Astrocyte (in vitro differentiated cells and primary cell): ENCODE data around the gene SMCO3.

ENCODE experiments used
- EZH2 ChIP-seq: IDR thresholded peaks from 2 replicates; pipeline ENCODE4 v1.6.1; 2012; ENCODE audit warnings: mild to moderate bottlenecking, low read length, inconsistent platforms; ENCODE audit not compliant: insufficient read depth
- TF ChIP-seq, protein P1 (sequence below): IDR thresholded peaks from 2 replicates; pipeline ENCODE4 v1.5.1; 2011; ENCODE audit warnings: low read depth, mild to moderate bottlenecking, inconsistent platforms, low read length, moderate library complexity; ENCODE audit not compliant: insufficient read depth

DNA sequence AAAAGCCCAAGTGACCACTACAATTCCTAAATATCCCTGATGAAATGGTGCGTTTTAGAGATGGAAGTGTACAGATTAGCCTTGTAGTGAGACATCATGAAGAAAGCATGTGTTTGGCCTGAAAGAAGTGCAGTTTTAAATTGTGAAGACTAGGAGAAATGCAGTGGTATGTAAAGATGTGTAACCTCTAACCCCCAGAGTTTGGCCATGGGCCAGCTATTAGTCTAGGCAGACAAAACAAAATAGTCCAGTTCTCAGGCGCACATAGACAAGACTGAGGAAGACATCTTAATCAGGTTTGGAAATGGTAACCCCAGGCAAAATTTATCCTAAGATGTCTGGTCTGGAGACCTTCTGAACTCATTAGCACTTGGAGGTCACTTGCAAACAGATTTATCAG lies 34.1 kb downstream of the SMCO3 start:
- no peak for TF ChIP-seq EZH2
- TF ChIP-seq, protein P1, sequence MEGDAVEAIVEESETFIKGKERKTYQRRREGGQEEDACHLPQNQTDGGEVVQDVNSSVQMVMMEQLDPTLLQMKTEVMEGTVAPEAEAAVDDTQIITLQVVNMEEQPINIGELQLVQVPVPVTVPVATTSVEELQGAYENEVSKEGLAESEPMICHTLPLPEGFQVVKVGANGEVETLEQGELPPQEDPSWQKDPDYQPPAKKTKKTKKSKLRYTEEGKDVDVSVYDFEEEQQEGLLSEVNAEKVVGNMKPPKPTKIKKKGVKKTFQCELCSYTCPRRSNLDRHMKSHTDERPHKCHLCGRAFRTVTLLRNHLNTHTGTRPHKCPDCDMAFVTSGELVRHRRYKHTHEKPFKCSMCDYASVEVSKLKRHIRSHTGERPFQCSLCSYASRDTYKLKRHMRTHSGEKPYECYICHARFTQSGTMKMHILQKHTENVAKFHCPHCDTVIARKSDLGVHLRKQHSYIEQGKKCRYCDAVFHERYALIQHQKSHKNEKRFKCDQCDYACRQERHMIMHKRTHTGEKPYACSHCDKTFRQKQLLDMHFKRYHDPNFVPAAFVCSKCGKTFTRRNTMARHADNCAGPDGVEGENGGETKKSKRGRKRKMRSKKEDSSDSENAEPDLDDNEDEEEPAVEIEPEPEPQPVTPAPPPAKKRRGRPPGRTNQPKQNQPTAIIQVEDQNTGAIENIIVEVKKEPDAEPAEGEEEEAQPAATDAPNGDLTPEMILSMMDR = no peak
